Fibroblast of villous mesenchyme (primary cell): ENCODE results near the gene RPL10. TPM values are rescaled to one million over a fixed set of nuclear protein-coding genes. Genes with fewer than 3 reads are reported as not detected.

Source experiments
- DNase-seq: peaks from one replicate; pipeline ENCODE4 v3.0.0-alpha.2; 2010; ENCODE audit warnings: low read depth
- H3K4me3 ChIP-seq: 2 replicates; pipeline ENCODE4 v1.5.1; 2011; ENCODE audit warnings: low read depth, mild to moderate bottlenecking, low read length
- total RNA-seq: library from RNA; depleted of rRNA; stranded (reverse); fragments of >200 nt; gene quantifications from 2 replicates; pipeline ENCODE4 v1.2.3, GENCODE V29; 2012
- TF ChIP-seq, protein P1 (sequence below): IDR thresholded peaks from 2 replicates; pipeline ENCODE4 v1.5.1; 2012; ENCODE audit warnings: low read depth, mild to moderate bottlenecking, low read length; ENCODE audit not compliant: insufficient read depth

RPL10 gene
- total RNA-seq, 1 donor, result 1,322 TPM

DNA sequence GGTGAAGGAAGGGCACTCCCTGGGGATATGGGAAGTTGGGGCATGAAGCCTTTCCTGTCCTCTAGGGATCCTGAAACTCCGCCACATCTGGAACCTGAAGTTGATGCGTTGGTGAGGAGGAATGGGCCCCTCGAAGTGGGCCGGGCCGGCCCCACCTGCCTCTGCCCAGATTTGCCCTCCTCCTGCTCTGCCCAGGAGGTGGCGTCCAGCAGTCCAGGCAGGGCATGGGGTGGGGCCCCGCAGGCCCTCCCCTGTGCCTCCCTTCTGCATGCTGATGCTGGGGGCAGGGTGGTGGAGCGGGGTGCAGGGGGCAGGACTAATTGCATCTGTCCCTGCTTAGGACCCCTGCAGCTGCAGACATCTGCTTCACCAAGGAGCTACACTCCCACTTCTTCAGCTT is 15.0 kb downstream of the RPL10 start:
- no peak overlapping the region for H3K4me3 ChIP-seq
- DNase-seq, result no peak
- TF ChIP-seq, protein P1, sequence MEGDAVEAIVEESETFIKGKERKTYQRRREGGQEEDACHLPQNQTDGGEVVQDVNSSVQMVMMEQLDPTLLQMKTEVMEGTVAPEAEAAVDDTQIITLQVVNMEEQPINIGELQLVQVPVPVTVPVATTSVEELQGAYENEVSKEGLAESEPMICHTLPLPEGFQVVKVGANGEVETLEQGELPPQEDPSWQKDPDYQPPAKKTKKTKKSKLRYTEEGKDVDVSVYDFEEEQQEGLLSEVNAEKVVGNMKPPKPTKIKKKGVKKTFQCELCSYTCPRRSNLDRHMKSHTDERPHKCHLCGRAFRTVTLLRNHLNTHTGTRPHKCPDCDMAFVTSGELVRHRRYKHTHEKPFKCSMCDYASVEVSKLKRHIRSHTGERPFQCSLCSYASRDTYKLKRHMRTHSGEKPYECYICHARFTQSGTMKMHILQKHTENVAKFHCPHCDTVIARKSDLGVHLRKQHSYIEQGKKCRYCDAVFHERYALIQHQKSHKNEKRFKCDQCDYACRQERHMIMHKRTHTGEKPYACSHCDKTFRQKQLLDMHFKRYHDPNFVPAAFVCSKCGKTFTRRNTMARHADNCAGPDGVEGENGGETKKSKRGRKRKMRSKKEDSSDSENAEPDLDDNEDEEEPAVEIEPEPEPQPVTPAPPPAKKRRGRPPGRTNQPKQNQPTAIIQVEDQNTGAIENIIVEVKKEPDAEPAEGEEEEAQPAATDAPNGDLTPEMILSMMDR, result no peak

DNA sequence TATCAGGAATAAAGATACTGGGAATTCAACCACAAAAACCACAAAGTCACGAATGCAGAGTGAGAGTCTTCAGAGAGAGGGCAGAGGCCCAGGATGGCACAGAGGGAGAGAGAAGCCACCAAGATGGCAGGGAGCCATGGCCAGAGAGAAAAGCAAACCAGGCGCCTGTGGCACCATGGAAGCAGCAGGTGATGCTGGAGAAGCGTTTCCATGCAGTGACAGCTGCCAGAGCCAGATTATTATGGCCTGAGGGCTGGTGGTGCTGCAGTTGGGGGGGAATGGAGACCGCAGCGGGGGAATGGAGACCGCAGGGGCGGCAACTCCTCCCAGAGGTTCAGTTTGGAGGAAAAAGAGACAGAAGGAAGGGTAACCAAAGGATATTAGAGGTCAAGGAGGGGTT is 19.0 kb downstream of the RPL10 start:
- TF ChIP-seq, protein P1, result no peak
- no peak for DNase-seq
- no peak overlapping the region for H3K4me3 ChIP-seq

DNA sequence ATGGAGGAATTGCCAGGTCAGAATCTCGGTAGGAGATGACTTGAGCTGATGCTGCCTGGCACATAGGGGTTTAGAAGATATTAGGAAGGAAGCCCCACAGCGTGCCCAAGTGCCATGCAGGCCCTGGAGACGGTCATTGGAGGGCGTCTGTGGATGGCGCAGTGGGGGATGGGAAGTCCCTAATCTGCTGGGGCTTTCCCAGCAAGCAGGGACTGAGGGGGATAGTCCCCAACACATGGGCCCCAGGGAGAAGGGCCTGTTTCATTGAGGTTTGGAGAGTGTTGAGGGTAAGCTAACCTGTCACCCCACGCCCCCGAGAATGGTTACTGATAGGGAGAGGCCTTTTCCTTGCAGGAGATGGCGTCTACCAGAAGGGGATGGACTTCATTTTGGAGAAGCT is 21.0 kb downstream of the RPL10 start:
- H3K4me3 ChIP-seq, result no peak overlapping the region
- TF ChIP-seq, protein P1, result no peak
- DNase-seq, result no peak

DNA sequence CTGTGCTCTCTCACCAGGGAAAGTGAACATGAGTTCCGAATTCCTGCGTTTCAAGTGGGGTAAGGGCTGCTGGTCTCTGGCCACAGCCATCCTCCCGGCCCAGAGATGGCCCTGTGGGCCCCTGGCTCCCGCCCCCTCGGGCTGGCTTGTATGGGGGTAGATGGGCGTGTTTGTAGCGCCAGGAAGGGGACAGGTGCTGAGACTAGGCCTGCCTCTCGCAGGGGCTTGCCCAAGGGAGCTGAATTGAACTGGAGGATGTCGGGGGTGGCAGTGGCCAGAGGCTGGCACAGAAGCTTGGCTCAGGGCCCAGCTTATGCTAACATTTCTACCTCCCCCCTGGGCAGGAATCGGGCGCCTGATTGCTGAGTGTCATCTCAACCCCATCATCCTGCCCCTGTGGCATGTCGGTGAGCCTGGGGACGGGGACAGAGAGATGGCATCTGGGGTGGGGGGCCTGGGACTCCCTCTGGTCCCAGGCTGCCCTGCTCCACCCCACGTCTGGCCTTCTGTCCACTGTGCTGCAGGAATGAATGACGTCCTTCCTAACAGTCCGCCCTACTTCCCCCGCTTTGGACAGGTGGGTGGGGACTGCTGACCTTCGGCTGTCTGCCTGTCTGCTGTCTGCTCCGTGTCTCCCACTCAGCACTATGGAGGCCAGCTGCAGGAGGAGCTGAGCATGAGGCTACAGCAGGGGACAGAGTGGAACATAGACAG is 21.7 kb downstream of the RPL10 start:
- DNase-seq, result no peak
- TF ChIP-seq, protein P1, result no peak

DNA sequence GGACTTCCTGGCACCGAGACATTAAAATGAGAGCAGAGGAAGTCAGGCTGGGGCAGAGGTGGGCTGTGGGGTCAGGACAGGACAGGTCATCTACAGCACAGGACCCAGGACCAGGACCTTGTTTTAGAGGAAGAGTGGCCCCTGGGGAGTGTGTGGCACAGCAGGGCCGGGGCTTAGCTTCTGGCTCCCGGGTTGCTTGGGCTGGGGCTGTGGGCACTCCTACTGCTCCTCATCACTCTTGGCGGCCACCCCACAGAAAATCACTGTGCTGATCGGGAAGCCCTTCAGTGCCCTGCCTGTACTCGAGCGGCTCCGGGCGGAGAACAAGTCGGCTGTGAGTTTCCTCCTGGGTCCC is 22.2 kb downstream of the RPL10 start:
- DNase-seq, result no peak
- H3K4me3 ChIP-seq, result no peak overlapping the region
- TF ChIP-seq, protein P1, result no peak

More for the DNA sequence above, 21.7 kb downstream of the RPL10 start:
- H3K4me3 ChIP-seq, result no peak overlapping the region

DNA sequence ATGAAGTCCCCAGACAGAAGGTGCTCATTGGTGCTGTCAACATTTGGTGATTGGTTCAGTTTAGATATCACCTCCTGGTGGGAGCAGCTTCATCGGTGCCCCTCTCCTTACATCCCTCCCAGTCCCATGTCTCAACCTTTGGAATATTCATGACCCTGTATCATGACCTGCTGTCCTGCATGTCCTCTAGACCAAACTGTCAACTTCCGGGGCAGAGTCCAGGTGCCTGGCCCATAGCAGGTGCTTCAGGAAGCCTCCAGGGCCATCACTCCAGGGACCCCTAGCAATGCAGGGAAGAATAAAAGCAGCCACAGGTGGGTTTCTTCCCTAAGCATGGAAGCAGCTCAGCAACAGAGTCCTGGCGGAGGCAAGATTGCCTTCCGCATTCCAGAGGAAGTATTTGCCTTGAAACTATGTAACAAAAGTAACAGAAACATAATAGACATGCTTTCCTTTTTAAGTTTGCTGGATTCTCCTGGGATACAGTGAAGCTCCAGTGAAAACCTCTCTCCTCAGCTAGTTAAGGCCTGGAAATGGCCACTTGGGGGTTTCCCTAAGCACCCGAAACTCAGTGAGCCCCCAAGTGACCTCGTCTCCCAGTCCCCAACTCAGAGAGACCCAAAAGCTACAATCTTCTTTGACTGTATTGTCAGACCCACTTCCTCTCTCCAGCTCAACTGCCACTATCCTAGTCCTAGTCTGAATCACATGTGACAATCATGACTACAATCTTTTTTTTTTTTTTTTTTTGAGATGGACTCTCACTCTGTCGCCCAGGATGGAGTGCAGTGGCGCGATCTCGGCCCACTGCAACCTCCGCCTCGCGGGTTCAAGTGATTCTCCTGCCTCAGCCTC is 29.0 kb downstream of the RPL10 start:
- TF ChIP-seq, protein P1, result no peak
- DNase-seq, result no peak
- H3K4me3 ChIP-seq, result no peak overlapping the region
